ENCODE data around the gene GRIK3. TPM values are rescaled to one million over a fixed set of nuclear protein-coding genes. Genes with fewer than 3 reads are reported as not detected.

GRIK3 gene
- total RNA-seq, 1 experiment from 2014 or later: not detected

GRCh38 chr1:36790191-36790590, 244.1 kb downstream of the GRIK3 start:
- no peak for DNase-seq (ENCODE audit: low spot score)

DNA sequence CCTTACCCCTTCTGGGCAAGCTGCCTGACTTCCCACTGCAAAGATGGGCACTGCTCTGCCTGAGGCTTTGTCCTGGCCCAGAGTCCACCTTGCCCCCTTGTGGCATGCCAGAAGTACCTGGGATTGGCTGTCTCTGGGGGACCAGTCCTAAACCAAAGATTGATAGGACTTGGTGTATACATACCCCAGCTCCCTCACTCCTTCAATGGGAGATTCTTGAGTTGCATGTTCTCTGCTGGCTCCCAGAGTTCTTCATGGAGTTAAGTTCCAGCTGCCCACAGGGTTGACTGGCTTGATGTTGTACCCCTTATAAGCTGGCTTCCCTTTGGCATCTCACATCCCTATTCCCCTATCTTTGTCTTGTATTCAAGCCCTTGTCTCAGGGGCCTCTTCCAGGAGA, 244.8 kb downstream of the GRIK3 start:
- no peak for DNase-seq (ENCODE audit: low spot score)

- DNase-seq (ENCODE audit: low spot score): no peak
These were observed 246.9 kb downstream of the GRIK3 start for GRCh38 chr1:36787312-36787913.

- no peak for DNase-seq (ENCODE audit: low spot score)
These were observed 247.9 kb downstream of the GRIK3 start for GRCh38 chr1:36786425-36786824.

- no peak for DNase-seq (ENCODE audit: low spot score)
These were observed 250.0 kb downstream of the GRIK3 start for GRCh38 chr1:36784147-36784859.

GRCh38 chr1:36783475-36783874, 250.8 kb downstream of the GRIK3 start:
- DNase-seq (ENCODE audit: low spot score): no peak

- DNase-seq (ENCODE audit: low spot score): peak; percentile 11
These were observed 251.5 kb downstream of the GRIK3 start for GRCh38 chr1:36782785-36783184.

DNA sequence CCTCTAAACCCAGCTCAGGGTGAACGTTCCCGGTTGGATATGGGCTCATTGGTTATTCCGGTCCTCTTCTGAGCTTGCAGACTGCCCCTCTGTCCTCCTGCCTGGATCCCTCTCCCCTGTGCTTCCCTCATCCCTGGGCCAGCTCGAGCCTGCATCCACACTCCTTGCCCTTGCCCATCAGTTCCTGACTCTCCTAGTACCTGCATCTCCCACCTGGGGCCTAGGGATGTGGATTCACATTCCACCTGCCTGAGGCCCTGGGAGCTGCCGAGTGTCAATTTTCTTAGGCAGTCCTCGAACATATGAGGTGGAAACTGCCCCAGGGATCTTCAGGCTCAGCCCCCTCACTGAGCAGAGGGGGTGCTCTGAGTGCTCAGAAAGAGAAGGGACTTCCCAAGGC, 252.2 kb downstream of the GRIK3 start:
- DNase-seq (ENCODE audit: low spot score): no peak

DNA sequence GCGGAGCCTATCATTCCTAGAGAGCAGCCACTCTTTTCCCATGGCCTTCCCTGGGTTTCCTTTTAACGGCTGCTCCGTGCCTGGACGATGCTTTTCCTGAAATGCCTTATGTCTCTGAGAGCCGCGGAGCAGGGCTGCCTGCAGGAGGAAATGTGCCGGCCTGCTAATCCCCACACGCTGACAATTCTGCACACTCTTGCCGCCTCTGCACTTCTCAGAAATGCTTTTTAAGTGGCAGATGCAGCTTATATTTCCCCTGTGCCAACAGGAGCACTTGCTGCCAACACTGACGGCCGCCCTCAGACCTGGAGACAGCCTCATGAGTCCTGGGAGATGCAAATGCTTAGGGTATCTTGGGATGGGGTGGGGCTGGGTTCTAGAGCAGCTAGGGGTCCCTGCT, 253.2 kb downstream of the GRIK3 start:
- DNase-seq (ENCODE audit: low spot score): no peak

DNA sequence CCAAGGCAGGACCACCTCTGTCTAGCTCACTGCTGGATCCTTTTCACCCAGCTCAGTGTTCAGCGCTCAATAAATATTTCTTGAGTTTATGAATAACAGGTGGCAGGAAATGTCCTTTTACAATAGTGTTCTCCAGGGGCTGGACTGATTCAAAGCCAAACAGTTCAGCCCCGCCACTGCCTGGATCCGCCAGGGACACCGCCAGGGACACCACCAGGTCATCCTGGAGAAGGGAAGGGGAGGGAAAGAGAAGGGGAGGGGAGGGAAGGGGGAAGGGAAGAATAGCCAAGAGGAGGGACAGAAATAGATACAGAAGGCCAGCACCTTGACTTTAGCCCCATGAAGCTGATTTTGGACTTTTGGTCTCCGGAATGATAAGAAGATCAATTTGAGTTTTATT, 255.6 kb downstream of the GRIK3 start:
- no peak for DNase-seq (ENCODE audit: low spot score)

DNA sequence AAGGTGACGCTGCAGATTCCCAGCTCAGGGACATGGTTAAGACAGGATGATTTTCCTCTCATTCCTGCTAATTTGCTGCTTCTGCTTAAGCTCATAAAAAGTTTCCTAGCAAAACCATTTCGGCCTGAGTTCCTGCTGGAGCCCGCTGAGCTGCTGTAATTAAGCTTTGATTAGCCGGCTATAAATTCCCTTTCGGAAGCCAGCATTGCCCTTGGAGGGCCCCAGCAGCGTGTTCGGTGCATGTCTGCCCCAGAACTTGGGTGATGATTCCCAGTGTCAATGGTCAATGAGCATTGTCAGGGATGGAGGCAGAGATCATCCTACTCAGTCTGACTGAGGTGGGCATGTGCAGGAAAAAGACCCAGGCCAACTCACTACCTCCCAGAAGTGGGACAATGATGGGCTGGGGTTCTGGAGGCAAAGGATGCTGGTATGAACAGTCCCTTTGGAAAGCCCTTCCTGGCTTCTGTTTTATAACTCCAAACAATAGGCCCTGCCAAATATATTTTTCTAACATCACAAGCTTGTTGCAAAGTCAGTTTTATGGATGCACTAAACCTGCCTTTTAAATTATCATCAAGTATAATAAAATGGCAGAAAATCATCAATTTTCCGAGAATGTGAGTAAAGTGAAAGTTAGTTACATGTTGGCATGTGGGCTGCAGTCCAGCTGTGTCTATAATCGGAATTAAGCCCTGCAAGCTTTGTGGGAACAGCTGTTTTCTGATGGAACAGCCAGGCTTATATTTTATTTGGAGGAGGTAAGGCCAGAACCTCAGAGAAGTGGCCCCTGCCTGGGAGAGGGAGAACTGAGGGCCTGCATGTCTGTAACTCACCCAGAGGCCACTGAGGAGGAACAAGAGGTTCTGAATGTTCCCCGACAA, 257.1 kb downstream of the GRIK3 start:
- no peak for DNase-seq (ENCODE audit: low spot score)

DNA sequence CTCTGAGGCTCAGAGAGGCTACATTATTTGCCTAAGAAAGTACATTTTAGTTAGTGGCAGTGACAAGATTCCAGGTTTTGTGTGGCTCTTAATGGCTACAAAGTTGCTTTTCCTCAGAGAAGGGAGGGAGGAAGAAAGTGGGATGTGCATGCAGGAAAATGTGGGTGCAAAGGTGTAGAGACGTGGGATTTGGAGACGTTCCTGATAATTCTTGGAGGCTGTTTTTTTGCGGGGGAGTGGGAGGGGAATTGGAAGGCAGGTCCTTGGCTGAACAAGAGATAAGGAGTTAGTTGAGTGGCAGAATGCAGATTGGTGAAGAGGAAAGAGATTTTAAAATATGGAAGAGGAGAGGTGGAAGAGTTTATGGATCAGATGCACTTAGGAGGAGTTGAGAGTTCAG, 258.1 kb downstream of the GRIK3 start:
- no peak for DNase-seq (ENCODE audit: low spot score)

GRCh38 chr1:36775716-36776115, 258.6 kb downstream of the GRIK3 start:
- no peak for DNase-seq (ENCODE audit: low spot score)

DNA sequence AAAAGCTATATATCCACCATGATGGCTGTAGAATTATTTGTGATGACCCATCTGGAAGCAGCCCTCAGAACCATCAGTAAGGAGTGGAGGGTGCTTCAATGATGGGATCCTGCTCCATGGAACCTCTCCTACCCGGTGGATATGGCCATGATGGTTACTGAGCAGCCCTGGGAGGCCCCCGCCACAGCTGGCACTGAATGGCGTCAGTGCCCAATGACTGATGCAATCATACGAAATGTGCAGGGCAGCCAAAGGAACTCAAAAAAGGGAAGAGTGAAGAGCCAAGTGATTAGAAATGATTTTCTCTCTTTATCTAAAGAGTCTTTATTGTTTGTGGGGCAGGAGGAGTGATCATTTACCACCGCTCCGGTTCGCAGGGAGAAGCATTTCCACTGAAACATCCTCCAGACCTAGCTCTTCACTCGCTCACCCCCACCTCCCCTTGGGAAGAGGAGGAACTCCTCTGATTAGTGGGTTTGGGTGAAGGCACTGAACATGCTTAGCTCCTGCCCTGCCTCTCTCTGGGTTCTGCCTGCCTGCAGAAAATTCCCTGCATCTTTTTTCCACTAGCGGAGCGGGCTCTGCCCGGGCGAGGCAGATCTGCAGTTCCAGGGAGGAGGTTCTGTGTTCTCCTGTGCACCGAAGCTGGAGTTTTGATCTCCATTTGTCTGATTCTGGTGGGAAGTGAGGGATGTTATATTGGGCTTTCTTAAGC, 260.3 kb downstream of the GRIK3 start:
- DNase-seq (ENCODE audit: low spot score): no peak

DNA sequence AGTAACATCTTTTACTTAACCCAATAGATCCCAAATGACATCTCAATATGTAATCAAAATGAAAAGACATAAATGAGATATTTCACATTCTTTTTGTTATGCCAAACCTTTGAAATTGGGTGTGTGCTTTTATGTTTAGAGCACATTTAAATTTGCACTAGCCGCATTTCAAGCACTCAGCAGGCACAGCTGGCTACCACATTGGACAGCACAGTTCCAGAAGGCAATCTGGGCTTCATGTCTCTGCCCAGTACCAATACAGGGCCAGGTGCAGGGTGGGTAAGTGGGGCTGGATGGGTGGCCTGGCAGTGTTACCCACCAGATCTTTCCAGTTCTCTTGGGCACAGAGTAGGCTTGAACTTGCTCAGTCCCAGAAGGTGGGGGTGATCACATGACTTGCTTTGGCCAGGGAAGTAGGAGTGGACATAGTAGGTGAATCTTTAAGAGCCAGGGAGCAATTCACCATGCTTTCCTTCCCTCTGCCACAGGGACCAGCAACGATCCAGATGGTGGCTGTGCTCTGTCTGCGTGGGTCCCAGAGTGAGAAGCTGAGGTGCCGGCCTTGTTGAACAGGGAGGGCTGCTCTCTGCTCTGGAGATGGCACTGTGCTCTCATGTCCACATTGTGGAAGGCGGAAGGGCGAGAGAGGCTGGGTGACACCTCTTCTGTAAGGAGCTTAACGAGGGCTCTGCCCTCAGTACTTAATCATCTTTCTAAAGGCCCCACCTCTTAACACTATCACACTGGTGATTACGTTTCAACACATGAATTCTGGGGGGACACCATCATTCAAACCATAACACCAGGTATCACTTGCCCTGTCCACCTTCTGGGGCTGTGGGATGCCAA, 261.4 kb downstream of the GRIK3 start:
- DNase-seq (ENCODE audit: low spot score): no peak

- no peak for DNase-seq (ENCODE audit: low spot score)
These were observed 262.5 kb downstream of the GRIK3 start for GRCh38 chr1:36771660-36772284.

DNA sequence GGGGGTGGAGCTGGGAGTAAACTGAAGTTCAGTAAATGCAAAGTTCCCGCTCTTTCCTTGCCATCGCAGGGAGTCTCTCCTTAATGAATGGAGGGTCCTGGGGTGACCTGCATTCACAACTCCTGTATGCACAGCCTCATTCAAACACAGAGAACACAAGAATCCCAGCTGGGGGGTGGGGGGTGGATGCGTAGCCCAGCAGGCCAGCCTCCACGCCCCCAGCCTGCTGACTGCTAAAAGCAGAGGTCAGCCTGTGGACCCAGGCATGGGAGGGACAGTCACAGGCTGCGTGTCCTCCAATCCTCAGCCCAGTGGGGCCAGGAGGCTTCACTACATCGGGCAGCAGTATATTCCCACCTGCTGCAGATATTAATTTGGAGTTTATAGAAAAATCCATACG, 263.1 kb downstream of the GRIK3 start:
- no peak for DNase-seq (ENCODE audit: low spot score)

- no peak for DNase-seq (ENCODE audit: low spot score)
These were observed 264.2 kb downstream of the GRIK3 start for GRCh38 chr1:36769886-36770830.

DNA sequence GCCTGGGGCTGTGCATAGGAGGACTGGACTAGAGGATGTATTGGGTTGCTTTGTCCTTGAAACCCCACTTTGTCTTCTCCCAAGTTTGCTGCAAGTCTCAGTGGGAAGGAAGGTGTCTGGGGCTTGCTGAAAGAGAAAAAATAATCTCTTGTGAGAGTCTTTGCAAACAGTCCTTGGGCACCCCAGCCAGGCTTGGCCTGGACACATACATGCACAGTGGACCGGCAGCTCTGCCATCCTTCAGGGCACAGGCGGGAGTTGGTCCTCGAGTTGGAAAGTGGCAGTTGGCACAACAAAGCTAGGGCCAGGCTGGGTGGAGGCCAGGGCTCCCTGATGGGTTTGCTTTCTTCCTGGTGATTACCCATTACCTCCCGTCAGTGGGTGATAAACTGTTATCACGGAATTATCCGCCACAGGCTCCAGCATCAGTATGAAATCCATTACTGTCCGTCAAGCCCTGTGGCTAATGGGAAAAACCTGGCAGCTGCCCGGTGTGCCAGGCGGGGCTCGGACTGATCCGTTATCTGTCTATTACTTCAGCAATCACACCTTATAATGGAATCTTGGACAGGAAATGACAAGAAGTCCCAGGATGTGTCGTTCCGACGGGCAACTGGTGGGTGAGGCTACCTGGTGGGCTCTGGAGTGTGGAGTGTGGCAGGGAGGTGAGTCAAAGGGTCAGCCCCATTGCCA, 265.7 kb downstream of the GRIK3 start:
- no peak for DNase-seq (ENCODE audit: low spot score)
